ENCODE data around the gene GPC6.

DNA sequence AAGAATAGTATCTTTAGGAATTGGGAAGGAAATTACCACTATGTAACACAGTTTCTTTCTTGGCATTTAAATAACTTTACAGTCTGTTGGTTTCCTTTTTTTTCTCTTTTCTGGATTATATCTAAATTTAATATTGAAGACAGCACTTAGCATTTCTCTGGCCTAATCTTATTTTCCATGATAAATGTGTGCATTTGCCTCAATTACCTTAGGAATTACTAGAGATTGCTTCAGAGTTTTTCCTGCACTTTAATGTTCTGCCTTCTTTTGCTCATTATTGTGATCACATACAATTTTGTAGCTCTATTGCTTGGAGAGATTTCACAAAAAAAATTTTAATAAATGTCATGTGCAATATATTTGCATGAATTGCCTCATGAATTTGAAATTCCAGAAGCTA lies 1227.7 kb downstream of the GPC6 start:
- TF ChIP-seq, protein P1, sequence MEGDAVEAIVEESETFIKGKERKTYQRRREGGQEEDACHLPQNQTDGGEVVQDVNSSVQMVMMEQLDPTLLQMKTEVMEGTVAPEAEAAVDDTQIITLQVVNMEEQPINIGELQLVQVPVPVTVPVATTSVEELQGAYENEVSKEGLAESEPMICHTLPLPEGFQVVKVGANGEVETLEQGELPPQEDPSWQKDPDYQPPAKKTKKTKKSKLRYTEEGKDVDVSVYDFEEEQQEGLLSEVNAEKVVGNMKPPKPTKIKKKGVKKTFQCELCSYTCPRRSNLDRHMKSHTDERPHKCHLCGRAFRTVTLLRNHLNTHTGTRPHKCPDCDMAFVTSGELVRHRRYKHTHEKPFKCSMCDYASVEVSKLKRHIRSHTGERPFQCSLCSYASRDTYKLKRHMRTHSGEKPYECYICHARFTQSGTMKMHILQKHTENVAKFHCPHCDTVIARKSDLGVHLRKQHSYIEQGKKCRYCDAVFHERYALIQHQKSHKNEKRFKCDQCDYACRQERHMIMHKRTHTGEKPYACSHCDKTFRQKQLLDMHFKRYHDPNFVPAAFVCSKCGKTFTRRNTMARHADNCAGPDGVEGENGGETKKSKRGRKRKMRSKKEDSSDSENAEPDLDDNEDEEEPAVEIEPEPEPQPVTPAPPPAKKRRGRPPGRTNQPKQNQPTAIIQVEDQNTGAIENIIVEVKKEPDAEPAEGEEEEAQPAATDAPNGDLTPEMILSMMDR (conservative IDR thresholded peaks at IDR 0.05; ENCODE audit: low read length) = no peak
- TF ChIP-seq EZH2phosphoT487 (IDR thresholded peaks at IDR 0.05; ENCODE audit: borderline replicate concordance) = no peak
